Measurements from ENCODE around the gene EIF2D. TPM values are rescaled to one million over a fixed set of nuclear protein-coding genes. Genes with fewer than 3 reads are reported as not detected.
A peak's percentile ranks its signal among the peaks of the same experiment; 100 is the strongest.

EIF2D gene
- total and polyA plus RNA-seq, 2 of the 8 experiments (the other 6 are each of a cell fraction or from before 2014, with no cell fraction given), result 36.1 to 37.1 TPM

- Histone ChIP-seq H2BK15ac (ENCODE audit: low read length) (0 out of 2 replicates have a peak overlapping the region, but pooled peaks have one; percentile 8), H3K27ac (ENCODE audit: low read depth, low read length) (no peak overlapping the region), H2BK20ac (ENCODE audit: low read length) (no peak overlapping the region), H2BK5ac (ENCODE audit: low read depth, low read length) (no peak overlapping the region), H3K9me3 (ENCODE audit: insufficient read depth in 2 of 2, low read depth in 1 of 2, low read length in 1 of 2) (no peaks in the 10 kb centered on the region), H3K36me3 (ENCODE audit: control insufficient read depth in 2 of 4, insufficient read depth in 4 of 4, low read length in 3 of 4) (no peaks in the 10 kb centered on the region), H3K18ac (ENCODE audit: extremely low read depth, low read length) (no peak overlapping the region), H3K23me2 (ENCODE audit: low read depth, low read length) (no peaks in the 10 kb centered on the region), H3K23ac (ENCODE audit: insufficient read length) (no peak overlapping the region), H3K4me2 (ENCODE audit: insufficient read depth in 1 of 2, low read depth in 2 of 2, low read length in 2 of 2) (no peak overlapping the region), H4K91ac (replicated peaks; ENCODE audit: insufficient read length, low read length) (no peak overlapping the region), H3K14ac (ENCODE audit: insufficient read length) (no peak overlapping the region), H4K20me1 (replicated peaks in 1 of 2; ENCODE audit: control insufficient read depth in 1 of 2, insufficient read depth in 2 of 2, low read length in 2 of 2) (no peaks in the 10 kb centered on the region), H2AK5ac (ENCODE audit: low read depth, low read length) (no peak overlapping the region), H3K4ac (replicated peaks; ENCODE audit: insufficient read length, low read depth, low read length) (no peak overlapping the region), H4K8ac (ENCODE audit: extremely low read depth, insufficient read depth, low read length) (no peak overlapping the region), H3K56ac (replicated peaks; ENCODE audit: insufficient read length, low read depth, low read length) (no peak overlapping the region), H4K5ac (ENCODE audit: insufficient read length, low read depth, low read length) (no peak overlapping the region), H2BK12ac (ENCODE audit: low read depth, low read length) (no peak overlapping the region), H3K4me3 (ENCODE audit: extremely low read depth in 1 of 4, insufficient read depth in 2 of 4, low read depth in 3 of 4, low read length in 4 of 4) (no peak overlapping the region), H3K4me1 (replicated peaks in 1 of 4; ENCODE audit: control insufficient read depth in 3 of 4, insufficient read depth in 4 of 4, low read length in 3 of 4) (peaks cover 0 to under 1% (median 0%) of the 10 kb centered on the region in 4 experiments; a peak in 4 of 7 replicates), H3K79me2 (ENCODE audit: control insufficient read depth in 1 of 2, insufficient read depth in 2 of 2, low read length in 2 of 2) (no peaks in the 10 kb centered on the region), H3K79me1 (ENCODE audit: low read depth, low read length) (no peaks in the 10 kb centered on the region), H2BK120ac (replicated peaks; ENCODE audit: low read depth, low read length) (no peak overlapping the region), H2AFZ (ENCODE audit: low read length) (no peak overlapping the region), H3K27me3 (replicated peaks in 1 of 4; ENCODE audit: control insufficient read depth in 3 of 4, extremely low read depth in 1 of 4, insufficient read depth in 3 of 4, low read length in 3 of 4) (peaks cover 0 to 6% (median 2%) of the 10 kb centered on the region in 4 experiments; a peak in 3 of 7 replicates), H3K9ac (replicated peaks in 1 of 4; ENCODE audit: extremely low read depth in 1 of 4, low read depth in 3 of 4, low read length in 3 of 4) (no peak overlapping the region)
- POLR2A ChIA-PET (ENCODE audit: partially characterized antibody), result interaction anchor here (0.7 to 1.5 kb wide), 2 partner anchors 12 to 1241 kb away, joined by 3 read pairs; no protein-coding TSS in a partner anchor
- WGBS, 2 experiments (ENCODE audit: extremely low coverage in 1 of 2, insufficient coverage in 1 of 2, insufficient read length in 1 of 2, insufficient replicate concordance in 2 of 2, low coverage in 1 of 2, low lambda C conversion rate in 2 of 2, missing lambda C conversion rate in 1 of 2), result 86% methylated on average over 1 of the region's 1 CpG; no CpG with 5 or more reads in 1 of the 2 experiments
- DNase-seq (ENCODE audit: low read depth in 1 of 2, low spot score in 2 of 2) (no peak), FAIRE-seq (no peak)
- CTCF ChIA-PET (ENCODE audit: partially characterized antibody), result interaction anchor here (0.7 to 6.5 kb wide), 13 partner anchors 12 to 84 kb away, joined by 3 to 38 read pairs (median 4); no protein-coding TSS in a partner anchor
- TF ChIP-seq ATF3 (IDR thresholded peaks at IDR 0.05; ENCODE audit: insufficient read depth, low read depth, low read length) (no peak), ASH2L (IDR thresholded peaks at IDR 0.05; ENCODE audit: low read length) (no peak), KDM1A (IDR thresholded peaks at IDR 0.05; ENCODE audit: borderline replicate concordance, low read length) (no peak), TEAD4 (IDR thresholded peaks at IDR 0.05; ENCODE audit: low read depth, low read length) (no peak), RAD21 (IDR thresholded peaks at IDR 0.05 in 1 of 2, conservative IDR thresholded peaks at IDR 0.05 in 1 of 2; ENCODE audit: low read depth in 2 of 2, low read length in 2 of 2) (no peak), JUN (IDR thresholded peaks at IDR 0.05; ENCODE audit: low read depth, low read length) (no peak), CHD2 (IDR thresholded peaks at IDR 0.05; ENCODE audit: low read length) (no peak), TBP (IDR thresholded peaks at IDR 0.05; ENCODE audit: low read depth, low read length) (no peak), MAX (IDR thresholded peaks at IDR 0.05) (no peak)
Measured at GRCh38 chr1:206563367-206564207, 48.7 kb downstream of the EIF2D start.

All from H1 (cell line).